GM12801 (cell line): ENCODE results near the gene YBX1.

Experiments used
- TF ChIP-seq, protein P1 (sequence below): IDR thresholded peaks from one replicate; pipeline ENCODE4 v1.5.1; 2011; ENCODE audit warnings: control low read depth; ENCODE audit not compliant: insufficient read length; ENCODE audit errors: extremely low read depth

Gene YBX1

GRCh38 chr1:42669936-42670335 lies 12.3 kb upstream of the YBX1 start:
- TF ChIP-seq, protein P1, sequence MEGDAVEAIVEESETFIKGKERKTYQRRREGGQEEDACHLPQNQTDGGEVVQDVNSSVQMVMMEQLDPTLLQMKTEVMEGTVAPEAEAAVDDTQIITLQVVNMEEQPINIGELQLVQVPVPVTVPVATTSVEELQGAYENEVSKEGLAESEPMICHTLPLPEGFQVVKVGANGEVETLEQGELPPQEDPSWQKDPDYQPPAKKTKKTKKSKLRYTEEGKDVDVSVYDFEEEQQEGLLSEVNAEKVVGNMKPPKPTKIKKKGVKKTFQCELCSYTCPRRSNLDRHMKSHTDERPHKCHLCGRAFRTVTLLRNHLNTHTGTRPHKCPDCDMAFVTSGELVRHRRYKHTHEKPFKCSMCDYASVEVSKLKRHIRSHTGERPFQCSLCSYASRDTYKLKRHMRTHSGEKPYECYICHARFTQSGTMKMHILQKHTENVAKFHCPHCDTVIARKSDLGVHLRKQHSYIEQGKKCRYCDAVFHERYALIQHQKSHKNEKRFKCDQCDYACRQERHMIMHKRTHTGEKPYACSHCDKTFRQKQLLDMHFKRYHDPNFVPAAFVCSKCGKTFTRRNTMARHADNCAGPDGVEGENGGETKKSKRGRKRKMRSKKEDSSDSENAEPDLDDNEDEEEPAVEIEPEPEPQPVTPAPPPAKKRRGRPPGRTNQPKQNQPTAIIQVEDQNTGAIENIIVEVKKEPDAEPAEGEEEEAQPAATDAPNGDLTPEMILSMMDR: no peak

DNA sequence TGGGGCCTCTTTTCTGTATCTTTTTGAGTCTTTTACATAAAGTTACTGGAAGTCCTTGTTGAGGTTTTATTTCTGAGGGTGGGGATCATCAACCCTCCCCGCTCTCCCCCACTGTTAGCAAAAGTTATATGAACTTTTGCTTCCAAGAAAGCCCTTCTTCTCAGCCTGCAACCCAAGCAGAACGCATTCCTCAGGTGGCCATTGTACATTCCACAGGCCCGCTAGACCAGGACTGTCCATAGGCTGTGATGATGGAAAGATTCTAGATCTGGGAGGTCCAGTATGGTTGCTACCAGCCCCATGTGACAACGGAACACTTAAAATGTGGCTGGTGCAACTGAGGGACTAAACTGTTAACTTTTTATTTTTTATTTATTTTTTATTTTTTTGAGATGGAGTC lies 11.8 kb upstream of the YBX1 start:
- TF ChIP-seq, protein P1: no peak

DNA sequence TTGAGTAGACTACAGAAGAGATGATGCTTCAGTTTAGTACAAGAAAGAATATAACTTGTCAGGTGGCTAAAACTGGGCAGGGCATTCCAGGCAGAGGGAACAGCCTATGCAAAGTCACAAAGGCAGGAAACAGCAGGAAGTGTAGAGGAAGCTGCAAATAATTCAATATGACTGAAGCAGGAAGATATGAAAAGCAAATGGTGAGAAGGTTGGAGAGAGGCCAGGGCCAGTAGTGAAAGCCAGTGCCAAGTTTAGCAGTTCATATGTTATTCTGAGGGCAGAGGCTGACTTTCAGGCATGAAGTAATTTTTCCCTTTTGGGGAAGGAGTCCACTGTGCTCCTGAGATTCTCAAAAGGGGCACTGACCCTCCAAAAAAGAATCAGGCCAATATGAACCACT lies 8.0 kb upstream of the YBX1 start:
- TF ChIP-seq, protein P1: no peak

DNA sequence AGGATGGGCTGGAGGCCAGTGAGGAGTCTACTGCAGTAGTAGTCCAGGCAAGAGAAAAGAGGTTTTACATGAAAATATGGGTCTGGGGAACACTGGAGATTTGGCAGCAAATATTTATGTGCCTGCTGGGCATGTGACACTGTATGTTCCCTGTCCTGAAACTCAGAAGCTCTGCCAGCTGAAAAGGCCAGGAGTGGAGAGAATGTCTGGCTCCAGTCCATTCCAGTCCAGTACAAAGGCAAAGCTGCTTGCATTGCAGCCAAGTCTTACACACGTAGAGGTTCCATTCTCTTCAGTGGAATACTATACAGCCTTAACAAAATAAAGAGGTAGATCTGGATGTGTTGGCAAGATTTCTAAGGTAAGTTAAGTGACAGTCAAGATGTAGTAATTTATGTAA lies 7.5 kb upstream of the YBX1 start:
- TF ChIP-seq, protein P1: no peak

- TF ChIP-seq, protein P1: no peak
These were observed 6.8 kb upstream of the YBX1 start for GRCh38 chr1:42675467-42675866.

DNA sequence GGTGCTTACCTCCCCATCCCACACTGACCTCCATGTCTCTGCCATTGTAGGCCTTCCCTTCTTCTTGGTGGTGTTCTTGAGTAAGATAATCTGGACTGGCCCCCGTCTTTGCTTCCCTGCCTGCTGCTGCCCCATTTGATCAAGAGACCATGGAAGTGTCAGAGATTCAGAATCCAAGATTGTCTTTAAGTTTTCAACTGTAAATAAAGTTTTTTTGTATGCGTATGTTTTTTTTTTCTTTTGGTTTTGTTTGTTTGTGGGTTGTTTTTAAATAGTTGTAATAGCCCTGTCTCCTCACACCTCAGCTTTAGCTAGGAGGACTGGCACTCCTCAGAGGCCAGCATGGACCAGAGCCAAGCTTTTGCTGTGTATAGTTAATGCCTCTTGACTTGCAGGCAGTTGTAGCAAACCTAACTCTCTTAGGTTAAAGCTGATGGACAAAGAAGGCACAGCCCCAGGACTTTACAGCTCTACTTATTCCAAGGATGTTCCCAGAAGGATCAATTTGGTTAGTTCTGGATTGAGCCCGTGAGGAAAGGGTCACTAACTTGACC lies 5.6 kb upstream of the YBX1 start:
- TF ChIP-seq, protein P1: no peak

DNA sequence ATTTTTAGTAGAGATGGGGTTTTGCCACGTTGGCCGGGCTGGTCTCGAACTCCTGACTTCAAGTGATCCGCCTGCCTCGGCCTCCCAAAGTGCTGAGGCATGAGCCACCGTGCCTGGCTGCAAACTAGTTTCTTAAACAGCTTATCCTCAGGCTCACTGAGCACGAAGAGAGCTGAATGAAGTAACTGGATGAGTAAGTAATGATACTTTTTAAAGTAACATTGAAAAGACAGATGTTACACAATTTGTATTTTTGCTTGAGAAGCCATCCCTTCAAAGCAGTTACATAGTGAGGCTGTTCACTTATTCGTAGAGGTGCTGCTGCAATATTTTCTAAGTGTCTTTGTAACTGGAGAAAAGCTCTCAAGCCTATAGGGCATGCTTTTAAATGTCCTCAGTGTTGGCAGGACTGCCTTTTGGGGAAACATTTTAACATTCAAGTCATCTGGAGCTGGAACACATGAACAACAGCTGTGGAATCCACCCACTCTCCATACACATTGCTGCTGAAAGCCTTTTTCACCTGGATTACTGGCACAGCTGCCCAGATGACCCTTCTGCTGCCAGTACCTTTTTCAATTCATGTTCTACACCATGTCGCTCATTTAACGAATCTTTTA lies 2.7 kb upstream of the YBX1 start:
- TF ChIP-seq, protein P1: no peak
